Kidney (tissue), 14 donors: ENCODE results near the gene MZB1. TPM values are rescaled to one million over a fixed set of nuclear protein-coding genes. Genes with fewer than 3 reads are reported as not detected.
"Not testable (repeated sequence)": the region's sequence is repeated elsewhere in the genome, so short reads cannot be mapped to it uniquely, and the experiment has no call there.

Experiments used
- DNase-seq, 5 donors: peaks; one replicate each; pipeline ENCODE4 v3.0.0-alpha.2; 2013 to 2020
- FAIRE-seq: peaks from 2 replicates; lab custom pipeline; 2012; peaks lifted over from hg19 to GRCh38; lab: Jason Lieb, UNC
- H3K27ac ChIP-seq, 2 donors: one replicate each; pipeline ENCODE4 v1.7.0; 2013; ENCODE audit warnings: low read depth in 2 of 2, low read length in 2 of 2, inconsistent platforms in 1 of 2
- H3K27me3 ChIP-seq: one replicate; pipeline ENCODE4 v1.7.1; 2013; ENCODE audit warnings: low read length, inconsistent platforms; ENCODE audit not compliant: control insufficient read depth, insufficient read depth
- H3K36me3 ChIP-seq, 3 donors: one replicate each; pipeline versions ENCODE4 v1.7.0 to v1.7.1; 2013; ENCODE audit warnings: low read length in 3 of 3, control low read depth in 1 of 3, inconsistent platforms in 1 of 3; ENCODE audit not compliant: insufficient read depth in 3 of 3, control insufficient read depth in 2 of 3
- H3K4me1 ChIP-seq, 3 donors: one replicate each; pipeline versions ENCODE4 v1.7.0 to v1.7.1; 2013; ENCODE audit warnings: low read length in 3 of 3, inconsistent platforms in 1 of 3, low read depth in 1 of 3; ENCODE audit not compliant: control insufficient read depth in 2 of 3, insufficient read depth in 2 of 3
- H3K4me3 ChIP-seq, 3 donors: one replicate each; pipeline versions ENCODE4 v1.7.0 to v1.8.1; 2013; ENCODE audit warnings: low read length in 3 of 3, control low read depth in 1 of 3, inconsistent platforms in 1 of 3
- H3K9ac ChIP-seq, 3 donors: one replicate each; pipeline versions ENCODE4 v1.7.0 to v1.7.1; 2013; ENCODE audit warnings: low read length in 3 of 3, control low read depth in 1 of 3, inconsistent platforms in 1 of 3
- H3K9me3 ChIP-seq, 3 donors: one replicate each; pipeline versions ENCODE4 v1.7.0 to v1.7.1; 2013; ENCODE audit warnings: low read length in 3 of 3, control low read depth in 1 of 3, inconsistent platforms in 1 of 3; ENCODE audit not compliant: control insufficient read depth in 2 of 3, insufficient read depth in 1 of 3
- intact Hi-C: fragments of 100-400 bp; cut with DNase I; formaldehyde crosslinking; loops from one replicate; pipeline ENCODE4 v1.11.1; 2022
- polyA plus RNA-seq: library from polyadenylated mRNA; stranded (reverse); fragments of 350-450 nt; fragmentation: Illumina TruSeq; extraction: RNeasy Lipid Tissue Mini Kit (QIAGEN cat#74804); gene quantifications from one replicate; pipeline ENCODE4 v1.2.3, GENCODE V29; 2014; ENCODE audit warnings: low read depth, low replicate concordance; ENCODE audit not compliant: insufficient read depth
- total RNA-seq: library from RNA; stranded (reverse); fragmentation: NEBNext Ultra II Directional; extraction: Animal tissue kit (Norgen Biotek cat#: 25700); gene quantifications from one replicate; pipeline ENCODE4 v1.2.1, GENCODE V29; 2021
- TF ChIP-seq, protein P1 (sequence below): IDR thresholded peaks from 3 replicates; pipeline ENCODE4 v1.5.1; 2012; ENCODE audit warnings: mild to moderate bottlenecking, moderate library complexity, borderline replicate concordance; ENCODE audit not compliant: insufficient read depth; ENCODE audit errors: extremely low read depth
- donor health status: control.
- donor health status: control.
- donor health status: control.
- donor health status: control.
- donor health status: control.
- donor health status: DM: yes; HTN: yes; CAD: no.
- donor health status: Normal renal cell carcinoma (clear cell type).

Gene MZB1
- total and polyA plus RNA-seq, 2 donors from 2014 or later: 1.2 to 49.6 TPM

- Histone ChIP-seq H3K4me3 (no peak overlapping the region), H3K9ac (no peak overlapping the region), H3K4me1 (peaks cover 0 to 39% (median 16%) of the 10 kb centered on the region in 3 donors), H3K9me3 (no peaks in the 10 kb centered on the region), H3K27me3 (no peaks in the 10 kb centered on the region), H3K36me3 (no peaks in the 10 kb centered on the region), H3K27ac (no peak overlapping the region)
- FAIRE-seq: no peak
- DNase-seq: no peak
- intact Hi-C loops: no loop called here
- TF ChIP-seq, protein P1, sequence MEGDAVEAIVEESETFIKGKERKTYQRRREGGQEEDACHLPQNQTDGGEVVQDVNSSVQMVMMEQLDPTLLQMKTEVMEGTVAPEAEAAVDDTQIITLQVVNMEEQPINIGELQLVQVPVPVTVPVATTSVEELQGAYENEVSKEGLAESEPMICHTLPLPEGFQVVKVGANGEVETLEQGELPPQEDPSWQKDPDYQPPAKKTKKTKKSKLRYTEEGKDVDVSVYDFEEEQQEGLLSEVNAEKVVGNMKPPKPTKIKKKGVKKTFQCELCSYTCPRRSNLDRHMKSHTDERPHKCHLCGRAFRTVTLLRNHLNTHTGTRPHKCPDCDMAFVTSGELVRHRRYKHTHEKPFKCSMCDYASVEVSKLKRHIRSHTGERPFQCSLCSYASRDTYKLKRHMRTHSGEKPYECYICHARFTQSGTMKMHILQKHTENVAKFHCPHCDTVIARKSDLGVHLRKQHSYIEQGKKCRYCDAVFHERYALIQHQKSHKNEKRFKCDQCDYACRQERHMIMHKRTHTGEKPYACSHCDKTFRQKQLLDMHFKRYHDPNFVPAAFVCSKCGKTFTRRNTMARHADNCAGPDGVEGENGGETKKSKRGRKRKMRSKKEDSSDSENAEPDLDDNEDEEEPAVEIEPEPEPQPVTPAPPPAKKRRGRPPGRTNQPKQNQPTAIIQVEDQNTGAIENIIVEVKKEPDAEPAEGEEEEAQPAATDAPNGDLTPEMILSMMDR: no peak
Observed at GRCh38 chr5:139410993-139411828, 21.5 kb upstream of the MZB1 start.

GRCh38 chr5:139410121-139410992 is 20.6 kb upstream of the MZB1 start:
- intact Hi-C loops: no loop called here
- Histone ChIP-seq H3K9me3 (no peaks in the 10 kb centered on the region), H3K4me3 (no peak overlapping the region), H3K9ac (no peak overlapping the region), H3K27ac (no peak overlapping the region), H3K4me1 (peaks cover 0 to 30% (median 13%) of the 10 kb centered on the region in 3 donors), H3K36me3 (no peaks in the 10 kb centered on the region), H3K27me3 (no peaks in the 10 kb centered on the region)
- FAIRE-seq (no peak), DNase-seq (no peak)
- TF ChIP-seq, protein P1: no peak

- H3K4me3 ChIP-seq, H3K36me3 ChIP-seq, intact Hi-C loops, H3K9ac ChIP-seq, DNase-seq, FAIRE-seq, H3K27me3 ChIP-seq, H3K27ac ChIP-seq, H3K9me3 ChIP-seq: not testable (repeated sequence)
- peaks cover 0 to 25% (median 9%) of the 10 kb centered on the region in 3 donors for H3K4me1 ChIP-seq
Observed at GRCh38 chr5:139409116-139409515, 19.4 kb upstream of the MZB1 start.

DNA sequence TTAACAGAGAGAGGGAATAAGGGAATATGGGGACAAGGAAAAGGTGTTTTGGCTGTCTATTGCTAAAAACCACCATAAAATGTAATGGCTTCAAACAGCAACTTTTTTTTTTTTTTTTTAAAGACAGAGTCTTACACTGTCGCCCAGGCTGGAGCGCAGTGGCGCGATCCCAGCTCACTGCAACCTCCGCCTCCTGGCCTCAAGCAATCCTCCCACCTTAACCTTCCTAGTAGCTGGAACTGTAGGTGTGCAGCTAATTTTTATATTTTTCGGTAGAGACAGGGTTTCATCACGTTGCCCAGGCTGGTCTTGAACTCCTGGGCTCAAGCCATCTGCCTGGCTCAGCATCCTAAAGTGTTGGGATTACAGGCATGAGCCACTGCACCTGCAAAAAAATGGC is 18.5 kb upstream of the MZB1 start:
- peaks cover 2 to 20% (median 10%) of the 10 kb centered on the region in 3 donors for H3K4me1 ChIP-seq
- intact Hi-C loops: no loop called here
- no peaks in the 10 kb centered on the region for H3K9me3 ChIP-seq
- FAIRE-seq: no peak
- no peaks in the 10 kb centered on the region for H3K27me3 ChIP-seq
- no peak overlapping the region for H3K4me3 ChIP-seq
- DNase-seq: no peak
- TF ChIP-seq, protein P1: no peak
- no peaks in the 10 kb centered on the region for H3K36me3 ChIP-seq
- no peak overlapping the region for H3K27ac ChIP-seq
- H3K9ac ChIP-seq: no peak overlapping the region
